SH-SY5Y (cell line): ENCODE measurements around the gene ACTL8.

Experiments used
- GATA2 ChIP-seq: IDR thresholded peaks from 2 replicates; pipeline ENCODE4 v1.6.1; 2011; ENCODE audit warnings: mild to moderate bottlenecking, low read depth, low read length
- GATA3 ChIP-seq: IDR thresholded peaks from 2 replicates; pipeline ENCODE4 v1.6.1; 2011; ENCODE audit warnings: low read depth, mild to moderate bottlenecking, low read length, moderate library complexity

The ACTL8 gene

DNA sequence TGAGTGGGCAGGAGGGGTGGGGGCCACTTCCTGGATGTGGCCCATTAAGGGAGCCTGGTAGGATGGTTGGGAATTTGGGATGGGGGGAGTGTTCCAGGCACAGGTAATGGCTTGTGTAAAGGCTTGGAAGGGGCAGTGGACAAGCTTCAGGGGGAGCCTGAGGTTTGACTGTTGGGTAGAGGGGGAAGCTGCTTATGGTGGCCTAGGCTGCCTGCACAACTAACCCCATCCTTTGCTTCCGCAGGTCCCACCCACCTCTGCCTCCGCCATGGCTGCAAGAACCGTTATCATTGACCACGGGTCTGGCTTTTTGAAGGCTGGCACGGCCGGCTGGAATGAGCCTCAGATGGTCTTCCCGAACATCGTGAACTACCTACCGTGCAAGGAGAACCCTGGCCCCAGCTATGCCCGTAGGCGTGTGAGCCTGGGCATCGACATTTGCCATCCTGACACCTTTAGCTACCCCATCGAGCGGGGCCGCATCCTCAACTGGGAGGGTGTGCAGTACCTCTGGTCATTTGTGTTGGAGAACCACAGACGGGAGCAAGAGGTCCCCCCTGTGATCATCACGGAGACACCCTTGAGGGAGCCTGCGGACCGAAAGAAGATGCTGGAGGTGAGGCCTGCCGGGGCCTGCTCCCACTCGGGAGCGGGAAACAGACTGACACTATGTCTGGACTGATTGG lies 67.8 kb downstream of the ACTL8 start:
- TF ChIP-seq GATA3 (no peak), GATA2 (no peak)

DNA sequence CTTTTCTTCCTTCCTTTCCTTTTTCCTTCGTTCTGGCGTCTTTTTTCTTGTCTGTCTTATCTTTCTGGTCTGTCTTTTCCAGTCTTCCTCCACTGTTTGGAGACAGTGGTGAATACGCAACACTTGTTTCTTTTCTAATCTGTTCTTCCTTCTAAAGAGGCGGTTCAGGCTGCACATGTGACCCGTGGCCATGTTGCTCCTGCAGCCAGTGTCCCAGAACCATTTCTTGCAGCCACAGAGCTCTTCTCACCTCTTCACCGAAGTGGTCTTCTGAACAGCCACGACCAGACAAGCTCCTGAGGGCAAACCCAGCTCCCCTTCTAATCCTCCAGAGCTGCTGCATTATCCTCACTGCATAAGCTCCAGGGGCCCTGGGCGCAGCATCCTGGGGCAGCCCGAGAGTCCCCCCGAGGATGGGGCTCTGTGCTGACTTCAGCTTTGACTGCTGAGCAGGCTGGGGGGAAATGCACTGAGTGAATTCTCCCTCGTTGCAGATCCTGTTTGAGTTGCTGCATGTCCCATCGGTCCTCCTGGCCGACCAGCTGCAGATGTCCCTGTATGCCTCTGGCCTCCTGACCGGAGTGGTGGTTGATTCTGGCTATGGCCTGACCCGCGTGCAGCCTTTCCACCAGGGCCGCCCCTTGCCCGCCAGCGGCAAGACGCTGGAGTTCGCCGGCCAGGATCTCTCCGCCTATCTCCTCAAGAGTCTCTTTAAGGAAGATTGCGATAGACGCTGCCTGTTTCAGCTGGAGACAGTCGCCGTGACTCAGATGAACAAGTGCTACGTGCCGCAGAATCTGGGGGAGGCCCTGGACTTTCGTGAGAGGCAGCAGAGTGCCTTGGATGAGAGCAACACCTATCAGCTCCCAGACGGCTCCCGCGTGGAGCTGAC lies 70.4 kb downstream of the ACTL8 start:
- no peak for TF ChIP-seq GATA3
- TF ChIP-seq GATA2 = no peak

DNA sequence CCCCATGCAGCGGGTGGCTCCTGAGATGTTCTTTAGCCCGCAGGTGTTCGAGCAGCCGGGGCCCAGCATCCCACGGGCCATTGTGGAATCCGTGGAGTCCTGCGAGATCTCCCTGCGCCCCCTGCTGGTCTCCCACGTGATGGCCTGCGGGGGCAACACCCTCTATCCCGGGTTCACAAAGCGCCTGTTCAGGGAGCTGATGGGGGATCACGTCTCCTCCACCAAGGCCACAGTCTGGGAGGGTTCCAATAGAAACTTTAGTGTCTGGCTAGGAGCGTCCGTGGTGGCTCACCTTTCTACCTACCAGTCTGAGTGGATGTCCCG lies 71.0 kb downstream of the ACTL8 start:
- TF ChIP-seq GATA2 (no peak), GATA3 (no peak)

DNA sequence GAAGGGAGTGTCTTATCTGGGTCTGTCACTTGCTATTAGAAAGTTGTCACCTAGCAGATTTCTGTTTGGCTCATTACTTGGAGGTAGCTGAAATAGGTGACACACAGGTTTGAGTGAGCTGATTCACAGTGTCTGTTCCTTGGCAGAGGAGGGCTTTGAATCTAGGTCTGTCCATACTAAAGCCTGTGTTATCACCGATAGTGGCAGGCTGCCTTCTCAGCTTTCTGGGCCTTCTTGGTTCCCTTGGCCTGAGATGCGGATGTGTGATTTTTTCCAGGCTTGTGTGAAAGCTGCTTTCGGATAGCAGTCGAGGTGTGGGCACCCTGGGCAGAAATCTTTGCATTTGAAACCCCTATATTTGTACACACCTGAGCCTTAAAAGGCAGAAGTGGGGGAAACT lies 73.9 kb downstream of the ACTL8 start:
- TF ChIP-seq GATA2 = no peak
- no peak for TF ChIP-seq GATA3

DNA sequence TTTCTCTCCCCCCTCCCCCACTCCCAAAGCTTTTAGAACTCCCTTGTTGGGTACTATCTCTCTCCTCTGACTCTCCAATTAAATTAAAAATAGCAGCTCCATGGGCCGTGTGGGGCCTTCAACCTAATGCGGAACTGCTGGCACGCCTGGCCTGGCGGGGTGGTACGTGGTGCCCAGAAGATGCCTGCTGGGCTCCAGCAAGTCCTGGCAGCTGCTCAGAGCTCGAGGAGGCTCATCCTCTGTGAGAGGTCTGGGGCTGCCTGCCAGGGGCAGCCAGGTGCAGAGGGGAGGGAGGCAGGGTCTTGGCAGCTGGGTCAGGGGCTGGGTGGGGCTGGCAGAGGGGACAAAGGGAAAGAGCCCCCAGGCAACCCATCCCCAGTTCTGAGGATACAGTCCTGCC lies 74.4 kb downstream of the ACTL8 start:
- peak; percentile 36; the same call in 1 of the 2 replicates for TF ChIP-seq GATA2
- no peak for TF ChIP-seq GATA3

DNA sequence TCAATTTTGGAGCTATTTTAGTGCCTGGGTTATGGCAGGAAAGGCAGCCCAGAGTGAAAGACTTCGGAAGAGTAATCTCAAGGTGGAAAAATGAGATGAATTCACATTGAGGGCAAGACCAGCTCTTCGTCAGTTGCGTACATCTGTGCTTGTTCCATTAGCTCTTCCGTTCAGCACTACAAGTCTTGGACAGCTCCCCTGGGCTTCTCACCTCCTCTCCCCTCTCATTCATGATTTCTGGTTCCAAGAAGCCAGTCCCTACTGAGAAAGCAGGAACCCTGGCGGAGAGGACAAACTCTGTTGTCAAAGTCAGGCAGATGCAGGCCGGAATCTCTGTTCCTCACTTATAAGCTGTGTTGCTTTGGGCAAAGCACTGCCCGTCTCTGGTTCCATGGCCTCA lies 76.5 kb downstream of the ACTL8 start:
- TF ChIP-seq GATA2 (no peak), GATA3 (no peak)

DNA sequence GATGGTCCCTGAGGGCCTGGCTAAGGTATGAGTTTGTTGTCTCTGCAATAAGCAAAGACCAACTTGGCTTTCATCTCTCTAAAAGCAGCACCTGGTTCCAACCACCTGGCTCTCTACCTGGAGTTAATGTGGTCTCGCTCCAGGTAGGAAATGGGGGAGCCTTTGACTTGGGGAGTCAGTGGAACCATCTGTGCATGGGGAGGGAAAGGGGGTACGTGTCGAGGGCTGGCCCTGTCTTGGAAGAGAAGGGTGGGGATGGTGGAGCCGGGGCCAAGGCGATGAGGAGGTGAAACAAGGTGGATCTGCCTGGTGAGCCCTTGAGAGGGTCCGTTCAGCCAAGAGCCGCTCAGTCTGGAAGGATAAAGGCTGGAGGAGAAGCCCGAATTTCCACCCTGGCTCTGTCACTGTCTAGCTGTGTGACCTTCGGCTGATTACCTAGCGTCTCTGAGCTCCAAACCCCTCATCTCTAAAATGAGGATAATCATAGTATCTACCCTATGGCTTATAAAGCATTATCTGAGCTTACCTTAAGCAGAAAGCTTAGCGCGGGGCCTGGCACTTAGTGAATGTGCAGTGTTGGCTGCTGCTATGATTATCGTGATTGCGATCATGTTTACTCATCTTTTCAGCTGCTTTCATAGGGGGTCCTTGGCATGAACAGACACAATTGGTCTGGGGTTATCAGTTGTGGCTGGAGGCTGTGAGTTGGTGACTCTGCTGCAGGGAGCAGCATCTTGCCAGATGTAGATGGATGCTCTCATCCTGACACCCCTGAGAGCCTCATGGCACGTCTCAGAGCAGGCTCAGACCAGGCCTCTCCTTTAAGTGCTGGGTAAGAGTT lies 78.7 kb downstream of the ACTL8 start:
- TF ChIP-seq GATA3 (no peak; the same call in 1 of the 2 replicates), GATA2 (peak; percentile 99)

DNA sequence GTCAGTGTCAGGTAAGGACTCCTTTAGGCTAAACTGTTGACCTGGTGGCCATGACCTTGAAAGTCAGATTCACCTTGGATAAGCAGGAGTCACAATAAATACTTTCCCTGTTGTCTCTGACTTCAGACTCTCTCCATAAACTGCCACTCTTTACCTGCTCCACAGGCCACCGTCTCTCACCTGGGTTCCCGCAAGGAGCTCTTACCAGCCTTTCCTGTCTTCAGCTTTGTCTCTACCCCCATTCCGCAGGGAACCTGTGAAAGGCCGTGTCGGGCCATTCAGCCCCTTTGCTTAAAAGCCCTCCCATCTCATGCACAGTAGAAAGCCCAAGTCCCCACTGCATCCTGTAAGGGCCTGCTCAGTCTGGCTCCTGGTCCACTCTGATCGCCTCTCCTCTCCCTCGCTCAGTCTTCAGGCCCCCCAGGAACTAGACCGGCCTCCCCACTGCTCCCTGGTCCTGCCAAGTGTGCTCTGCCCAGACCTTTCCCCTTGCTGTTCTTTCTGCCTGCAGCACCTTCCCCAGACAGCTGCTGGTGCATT lies 79.5 kb downstream of the ACTL8 start:
- TF ChIP-seq GATA2 (no peak), GATA3 (no peak)

DNA sequence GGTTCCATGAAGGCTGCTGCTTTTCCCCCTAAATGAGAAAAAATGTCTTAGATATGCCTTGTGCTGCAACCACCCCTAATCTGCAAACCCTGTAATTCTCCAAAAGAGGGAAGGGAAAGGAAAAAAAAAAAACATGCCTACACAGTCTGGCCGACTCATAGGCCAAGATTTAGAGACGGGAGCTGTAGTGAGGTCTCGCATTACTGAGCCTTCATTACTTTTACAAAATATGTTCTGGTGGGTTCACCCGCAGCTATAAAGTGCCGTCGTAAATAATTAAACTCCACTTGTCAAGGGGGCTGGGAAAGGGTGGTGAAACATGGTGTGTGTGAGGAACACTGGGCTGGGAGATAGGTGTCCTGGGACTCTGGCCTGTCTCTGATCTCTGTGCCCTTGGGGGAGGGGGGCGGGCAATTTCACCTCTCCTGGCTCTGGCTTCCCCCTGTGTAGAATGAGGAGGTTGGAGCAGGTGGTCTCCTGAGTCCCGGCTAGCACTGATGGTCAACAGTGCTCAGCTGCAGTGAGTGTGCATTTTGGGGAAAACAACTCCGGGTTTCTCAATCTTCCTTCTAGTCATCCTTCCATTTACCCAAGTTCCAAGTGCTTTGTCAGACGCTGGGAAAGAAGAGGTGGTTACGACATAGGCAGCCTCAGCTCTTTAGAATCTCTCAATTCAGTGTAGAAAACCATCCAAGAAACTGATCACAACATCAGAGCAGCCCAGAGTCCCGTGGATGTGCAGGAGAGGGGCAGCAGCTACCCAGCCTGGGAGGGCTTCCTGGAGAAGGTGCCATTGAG lies 82.3 kb downstream of the ACTL8 start:
- TF ChIP-seq GATA2 (no peak), GATA3 (no peak)

DNA sequence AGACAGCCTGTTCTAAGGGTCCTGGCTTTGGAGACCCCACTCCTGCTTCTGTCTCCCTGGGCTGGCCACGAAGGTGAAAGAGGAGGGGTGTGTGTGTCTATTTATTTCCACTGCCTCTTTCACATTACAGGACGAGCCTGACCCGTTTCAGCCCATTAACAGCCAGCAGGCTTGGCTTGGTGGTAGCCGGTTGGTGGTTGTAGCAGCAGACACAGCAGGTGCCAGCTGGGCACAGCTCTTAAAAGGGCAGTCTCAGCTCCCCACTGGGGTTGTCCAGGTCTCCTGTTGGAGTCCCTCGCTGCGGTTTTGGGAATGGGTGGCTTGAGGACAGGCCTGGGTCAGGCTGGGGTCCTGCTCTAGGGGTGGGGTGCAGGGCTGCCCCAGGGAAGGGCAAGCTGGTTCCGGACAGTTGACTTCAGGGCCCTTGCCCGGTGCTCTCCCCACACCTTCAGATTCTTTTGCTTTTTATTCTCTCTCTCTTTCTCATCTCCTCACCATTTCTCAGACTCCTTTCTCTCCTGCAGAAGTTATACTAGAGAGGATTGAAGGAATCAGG lies 84.6 kb downstream of the ACTL8 start:
- TF ChIP-seq GATA3 = no peak
- no peak for TF ChIP-seq GATA2

DNA sequence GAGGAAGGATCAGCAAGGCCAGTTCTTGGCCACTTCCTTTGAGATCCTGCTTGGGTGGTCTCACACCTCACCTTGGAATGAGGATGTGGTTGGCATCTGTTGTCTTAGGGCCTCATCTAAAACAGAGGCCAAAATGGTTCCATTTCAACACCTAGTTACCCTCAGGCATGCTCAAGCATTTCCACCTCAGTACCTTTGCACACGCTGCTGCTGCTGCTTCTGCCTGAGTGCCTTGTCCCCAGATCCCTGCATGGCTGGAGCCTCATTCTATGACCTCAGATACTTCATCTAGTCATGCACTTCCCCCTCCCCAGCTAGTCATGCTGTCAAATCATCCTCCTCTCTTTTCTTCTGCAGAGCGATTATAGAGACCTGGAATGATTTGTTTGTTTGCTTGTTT lies 86.8 kb downstream of the ACTL8 start:
- TF ChIP-seq GATA2 (no peak), GATA3 (no peak)

DNA sequence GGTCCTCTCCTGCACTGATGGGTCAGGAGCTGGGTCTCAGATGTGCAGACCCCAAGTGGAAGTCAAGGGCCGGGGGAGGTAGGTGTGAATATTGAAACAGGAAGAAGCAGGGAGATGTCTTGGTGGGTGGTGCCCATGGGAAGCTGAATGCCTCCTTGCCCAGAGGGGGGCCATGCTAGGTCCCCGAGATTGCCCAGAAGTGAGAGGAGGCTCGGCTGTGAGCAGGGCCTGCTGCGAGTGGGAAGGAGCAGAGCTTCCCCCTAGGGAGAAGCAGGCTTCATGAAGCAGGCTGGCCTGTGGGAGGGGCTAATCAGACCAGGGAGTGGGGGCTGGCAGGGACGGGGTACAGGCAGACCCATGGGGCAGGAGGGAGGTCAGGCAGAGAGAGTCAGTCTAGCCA lies 87.6 kb downstream of the ACTL8 start:
- TF ChIP-seq GATA2 (no peak), GATA3 (no peak)
